Activated CD4-positive, alpha-beta T cell treated with anti-CD3 and anti-CD28 coated beads, Interleukin-2, amount 10 ng/mL, durations not matched to agents 7 days and 5 days (primary cell): ENCODE data around the gene MAGOH. TPM values are rescaled to one million over a fixed set of nuclear protein-coding genes. Genes with fewer than 3 reads are reported as not detected.

Experiments used
- CTCF ChIA-PET: fragments of 350-600 bp; sonication (Branson Sonifier 250); formaldehyde crosslinking; loops from one replicate; lab custom pipeline; 2021; ENCODE audit warnings: antibody characterized with exemption; lab: Charles Lee
- POLR2A ChIA-PET: fragments of 350-600 bp; sonication (Branson Sonifier 250); formaldehyde crosslinking; loops from one replicate; lab custom pipeline; 2021; ENCODE audit warnings: antibody characterized with exemption; lab: Charles Lee
- DNase-seq: peaks from one replicate; pipeline ENCODE4 v3.0.0-alpha.2; 2020
- H3K27ac Mint-ChIP-seq: one replicate; pipeline ENCODE4 v1.8.0; 2021; ENCODE audit warnings: mild to moderate bottlenecking, moderate library complexity, mixed read lengths
- H3K27me3 Mint-ChIP-seq: one replicate; pipeline ENCODE4 v1.8.0; 2021; ENCODE audit warnings: mixed read lengths
- H3K36me3 Mint-ChIP-seq: one replicate; pipeline ENCODE4 v1.8.0; 2021; ENCODE audit warnings: low read depth, mixed read lengths
- H3K4me1 Mint-ChIP-seq: one replicate; pipeline ENCODE4 v1.8.0; 2021; ENCODE audit warnings: mixed read lengths
- H3K4me3 Mint-ChIP-seq: one replicate; pipeline ENCODE4 v1.8.0; 2021; ENCODE audit warnings: mild to moderate bottlenecking, moderate library complexity, mixed read lengths
- H3K9me3 Mint-ChIP-seq: one replicate; pipeline ENCODE4 v1.8.0; 2021; ENCODE audit warnings: mixed read lengths
- total RNA-seq, 2 experiments: library from RNA; stranded (reverse); gene quantifications; one replicate each; pipeline ENCODE4 v1.2.3, GENCODE V29; 2021

MAGOH gene
- total RNA-seq, 2 experiments from 2014 or later, result 73.3 to 74.1 TPM

GRCh38 chr1:53246261-53247134 is 8.2 kb upstream of the MAGOH start:
- H3K36me3 Mint-ChIP-seq, result peaks cover 31% of the 10 kb centered on the region
- no peaks in the 10 kb centered on the region for H3K4me1 Mint-ChIP-seq
- no peaks in the 10 kb centered on the region for H3K27me3 Mint-ChIP-seq
- no peak overlapping the region for H3K27ac Mint-ChIP-seq
- DNase-seq, result no peak
- ChIA-PET CTCF (no interaction called here), POLR2A (no interaction called here)
- H3K9me3 Mint-ChIP-seq, result no peaks in the 10 kb centered on the region
- no peak overlapping the region for H3K4me3 Mint-ChIP-seq

- no peak for DNase-seq
- ChIA-PET POLR2A (interaction anchor here (0.6 kb wide), 1 partner anchor 196 kb away, joined by 3 read pairs; no protein-coding TSS in a partner anchor), CTCF (no interaction called here)
- Mint-ChIP-seq H3K36me3 (peaks cover 16% of the 10 kb centered on the region), H3K4me3 (no peak overlapping the region), H3K9me3 (no peaks in the 10 kb centered on the region), H3K4me1 (peaks cover 2% of the 10 kb centered on the region), H3K27ac (no peak overlapping the region), H3K27me3 (no peaks in the 10 kb centered on the region)
Measured at GRCh38 chr1:53244141-53244540, 5.8 kb upstream of the MAGOH start.

GRCh38 chr1:53242381-53242780 is 4.1 kb upstream of the MAGOH start:
- Mint-ChIP-seq H3K4me3 (no peak overlapping the region), H3K27me3 (no peaks in the 10 kb centered on the region), H3K9me3 (no peaks in the 10 kb centered on the region), H3K27ac (no peak overlapping the region), H3K36me3 (peaks cover 15% of the 10 kb centered on the region), H3K4me1 (peaks cover 17% of the 10 kb centered on the region)
- CTCF ChIA-PET, result no interaction called here
- POLR2A ChIA-PET, result no interaction called here
- DNase-seq, result no peak

- DNase-seq, result no peak
Measured at GRCh38 chr1:53241828-53242227, 3.5 kb upstream of the MAGOH start.

GRCh38 chr1:53237638-53238037 is 680 bp downstream of the MAGOH start:
- ChIA-PET POLR2A (interaction anchor here (0.6 kb wide), 1 partner anchor 9 kb away, joined by 10 read pairs; no protein-coding TSS in a partner anchor), CTCF (interaction anchor here (0.7 to 1.3 kb wide), 2 partner anchors 26 to 68 kb away, joined by 3 read pairs; no protein-coding TSS in a partner anchor)
- H3K36me3 Mint-ChIP-seq, result peaks cover 29% of the 10 kb centered on the region
- peaks cover 31% of the 10 kb centered on the region for H3K4me1 Mint-ChIP-seq
- H3K27me3 Mint-ChIP-seq, result no peaks in the 10 kb centered on the region
- H3K4me3 Mint-ChIP-seq, result peak overlapping the region; percentile 95
- peak overlapping the region; percentile 95 for H3K27ac Mint-ChIP-seq
- H3K9me3 Mint-ChIP-seq, result no peaks in the 10 kb centered on the region
- no peak for DNase-seq

More at GRCh38 chr1:53241828-53242227, 3.5 kb upstream of the MAGOH start:
- H3K36me3 Mint-ChIP-seq, result peaks cover 11% of the 10 kb centered on the region
- no peaks in the 10 kb centered on the region for H3K9me3 Mint-ChIP-seq
- POLR2A ChIA-PET, result no interaction called here
- CTCF ChIA-PET, result interaction anchor here (0.6 to 1.1 kb wide), 2 partner anchors 20 to 863 kb away, joined by 3 to 6 read pairs; no protein-coding TSS in a partner anchor
- H3K4me3 Mint-ChIP-seq, result no peak overlapping the region
- no peak overlapping the region for H3K27ac Mint-ChIP-seq
- H3K4me1 Mint-ChIP-seq, result peaks cover 18% of the 10 kb centered on the region
- H3K27me3 Mint-ChIP-seq, result no peaks in the 10 kb centered on the region

GRCh38 chr1:53220962-53221286 is 17.4 kb downstream of the MAGOH start:
- H3K36me3 Mint-ChIP-seq, result peaks cover 16% of the 10 kb centered on the region
- peak overlapping the region; percentile 96 for H3K27ac Mint-ChIP-seq
- peaks cover 27% of the 10 kb centered on the region for H3K4me1 Mint-ChIP-seq
- DNase-seq, result no peak
- ChIA-PET POLR2A (no interaction called here), CTCF (interaction anchor here (1.8 kb wide), 1 partner anchor 12 kb away, joined by 5 read pairs; no protein-coding TSS in a partner anchor)
- H3K4me3 Mint-ChIP-seq, result peak overlapping the region; percentile 88
- H3K27me3 Mint-ChIP-seq, result no peaks in the 10 kb centered on the region
- no peaks in the 10 kb centered on the region for H3K9me3 Mint-ChIP-seq

GRCh38 chr1:53220171-53220961 is 18.0 kb downstream of the MAGOH start, which contains the start of gene CZIB:
CZIB (minus strand) TSS chr1:53220634; CDS start chr1:53220575, 59 bp downstream.
- CTCF ChIA-PET, result no interaction called here
- Mint-ChIP-seq H3K4me3 (peak within 1 kb of the TSS; percentile 88), H3K27ac (peak within 1 kb of the TSS; percentile 96), H3K27me3 (no peaks in the 10 kb centered on the region), H3K36me3 (peaks cover 16% of the 10 kb centered on the region), H3K9me3 (no peaks in the 10 kb centered on the region), H3K4me1 (peaks cover 27% of the 10 kb centered on the region)
- POLR2A ChIA-PET, result no interaction called here
- DNase-seq, result peak; percentile 95

- CTCF ChIA-PET, result no interaction called here
- H3K27ac Mint-ChIP-seq, result peak overlapping the region; percentile 96
Measured at GRCh38 chr1:53219711-53220110, 18.6 kb downstream of the MAGOH start.

GRCh38 chr1:53218201-53218600 is 20.1 kb downstream of the MAGOH start:
- no peak overlapping the region for H3K27ac Mint-ChIP-seq

More at GRCh38 chr1:53219711-53220110, 18.6 kb downstream of the MAGOH start:
- Mint-ChIP-seq H3K4me3 (peak overlapping the region; percentile 88), H3K27me3 (no peaks in the 10 kb centered on the region), H3K36me3 (peaks cover 16% of the 10 kb centered on the region), H3K9me3 (no peaks in the 10 kb centered on the region), H3K4me1 (peaks cover 27% of the 10 kb centered on the region)
- no peak for DNase-seq
- POLR2A ChIA-PET, result interaction anchor here (0.7 kb wide), 1 partner anchor 169 kb away, joined by 4 read pairs; no protein-coding TSS in a partner anchor

GRCh38 chr1:53214376-53214940 is 23.9 kb downstream of the MAGOH start:
- POLR2A ChIA-PET, result no interaction called here
- peak overlapping the region; percentile 36 for H3K27ac Mint-ChIP-seq

More at GRCh38 chr1:53218201-53218600, 20.1 kb downstream of the MAGOH start:
- Mint-ChIP-seq H3K36me3 (peaks cover 25% of the 10 kb centered on the region), H3K4me3 (no peak overlapping the region), H3K27me3 (no peaks in the 10 kb centered on the region), H3K4me1 (peaks cover 27% of the 10 kb centered on the region), H3K9me3 (no peaks in the 10 kb centered on the region)
- no peak for DNase-seq
- POLR2A ChIA-PET, result no interaction called here
- CTCF ChIA-PET, result interaction anchor here (0.7 to 1.2 kb wide), 2 partner anchors 10 to 54 kb away, joined by 3 read pairs; no protein-coding TSS in a partner anchor

GRCh38 chr1:53210954-53211353 is 27.4 kb downstream of the MAGOH start:
- Mint-ChIP-seq H3K27ac (no peak overlapping the region), H3K9me3 (peaks cover 11% of the 10 kb centered on the region), H3K36me3 (peaks cover 51% of the 10 kb centered on the region), H3K27me3 (no peaks in the 10 kb centered on the region), H3K4me1 (no peaks in the 10 kb centered on the region), H3K4me3 (no peak overlapping the region)
- no peak for DNase-seq
- POLR2A ChIA-PET, result no interaction called here
- CTCF ChIA-PET, result interaction anchor here (0.9 to 1.3 kb wide), 3 partner anchors 9 to 941 kb away, joined by 3 to 4 read pairs (median 4); partner anchors contain the start of gene MAGOH

More at GRCh38 chr1:53214376-53214940, 23.9 kb downstream of the MAGOH start:
- Mint-ChIP-seq H3K9me3 (no peaks in the 10 kb centered on the region), H3K4me3 (no peak overlapping the region), H3K27me3 (no peaks in the 10 kb centered on the region), H3K4me1 (peaks cover 13% of the 10 kb centered on the region), H3K36me3 (peaks cover 39% of the 10 kb centered on the region)
- DNase-seq, result no peak
- CTCF ChIA-PET, result interaction anchor here (0.6 to 1.3 kb wide), 3 partner anchors 11 to 131 kb away, joined by 4 to 5 read pairs (median 4); no protein-coding TSS in a partner anchor

GRCh38 chr1:53210352-53210751 is 28.0 kb downstream of the MAGOH start:
- H3K36me3 Mint-ChIP-seq, result peaks cover 57% of the 10 kb centered on the region
- POLR2A ChIA-PET, result no interaction called here
- H3K4me1 Mint-ChIP-seq, result no peaks in the 10 kb centered on the region
- no peak overlapping the region for H3K4me3 Mint-ChIP-seq
- H3K27ac Mint-ChIP-seq, result no peak overlapping the region
- DNase-seq, result no peak
- H3K27me3 Mint-ChIP-seq, result no peaks in the 10 kb centered on the region
- CTCF ChIA-PET, result no interaction called here
- peaks cover 11% of the 10 kb centered on the region for H3K9me3 Mint-ChIP-seq
